Limb (tissue), 2 donors: ENCODE measurements around the gene IL23R.
"Not testable (repeated sequence)": the region's sequence is repeated elsewhere in the genome, so short reads cannot be mapped to it uniquely, and the experiment has no call there.

Experiments
- DNase-seq, 2 donors: peaks; one replicate each; pipeline ENCODE4 v3.0.0-alpha.2; 2016; ENCODE audit errors: extremely low spot score in 2 of 2

Gene IL23R, protein sequence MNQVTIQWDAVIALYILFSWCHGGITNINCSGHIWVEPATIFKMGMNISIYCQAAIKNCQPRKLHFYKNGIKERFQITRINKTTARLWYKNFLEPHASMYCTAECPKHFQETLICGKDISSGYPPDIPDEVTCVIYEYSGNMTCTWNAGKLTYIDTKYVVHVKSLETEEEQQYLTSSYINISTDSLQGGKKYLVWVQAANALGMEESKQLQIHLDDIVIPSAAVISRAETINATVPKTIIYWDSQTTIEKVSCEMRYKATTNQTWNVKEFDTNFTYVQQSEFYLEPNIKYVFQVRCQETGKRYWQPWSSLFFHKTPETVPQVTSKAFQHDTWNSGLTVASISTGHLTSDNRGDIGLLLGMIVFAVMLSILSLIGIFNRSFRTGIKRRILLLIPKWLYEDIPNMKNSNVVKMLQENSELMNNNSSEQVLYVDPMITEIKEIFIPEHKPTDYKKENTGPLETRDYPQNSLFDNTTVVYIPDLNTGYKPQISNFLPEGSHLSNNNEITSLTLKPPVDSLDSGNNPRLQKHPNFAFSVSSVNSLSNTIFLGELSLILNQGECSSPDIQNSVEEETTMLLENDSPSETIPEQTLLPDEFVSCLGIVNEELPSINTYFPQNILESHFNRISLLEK

DNA sequence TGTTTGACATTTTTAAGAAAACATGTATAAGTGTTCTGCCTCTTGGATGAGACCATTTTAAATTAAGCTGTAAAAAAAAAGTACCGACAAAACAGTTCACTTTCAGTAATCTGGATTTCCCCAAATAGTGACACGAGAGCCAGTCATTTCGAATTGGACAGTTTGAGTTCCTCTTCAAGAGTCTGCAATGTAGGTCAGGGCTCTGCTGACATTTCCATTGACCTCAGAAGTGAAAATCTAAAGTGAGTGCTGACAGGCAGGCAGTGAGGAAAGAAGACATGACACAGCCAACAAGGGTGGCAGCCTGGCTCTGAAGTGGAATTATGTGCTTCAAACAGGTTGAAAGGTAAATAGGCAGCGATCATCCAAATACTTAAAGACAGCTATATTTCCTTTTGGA lies at the start of gene IL23R:
Gene IL23R (plus strand): TSS at position 259 of the 400 bp plus-strand sequence. CDS start 1,667 bp downstream, outside the sequence.
- no peak for DNase-seq

DNA sequence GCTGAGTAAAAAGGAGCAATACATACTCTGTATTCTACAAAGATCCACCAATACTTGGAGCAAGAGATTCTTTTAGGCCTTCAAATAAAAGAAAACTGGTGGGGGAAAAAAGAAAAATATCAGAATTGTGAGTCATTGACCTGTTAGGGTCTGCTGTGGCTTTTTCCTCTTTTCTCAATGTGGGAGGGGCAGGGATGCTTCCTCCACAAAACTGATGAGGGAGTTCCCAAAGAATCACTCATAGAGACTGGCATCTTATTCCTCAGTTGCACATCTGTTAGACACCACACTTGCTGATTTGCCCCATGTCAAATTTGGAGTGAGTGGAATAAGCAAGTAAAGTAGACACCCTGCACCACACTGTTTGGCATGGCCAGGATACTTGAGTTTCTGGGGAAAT lies 48.1 kb upstream of the IL23R start:
- no peak for DNase-seq

DNA sequence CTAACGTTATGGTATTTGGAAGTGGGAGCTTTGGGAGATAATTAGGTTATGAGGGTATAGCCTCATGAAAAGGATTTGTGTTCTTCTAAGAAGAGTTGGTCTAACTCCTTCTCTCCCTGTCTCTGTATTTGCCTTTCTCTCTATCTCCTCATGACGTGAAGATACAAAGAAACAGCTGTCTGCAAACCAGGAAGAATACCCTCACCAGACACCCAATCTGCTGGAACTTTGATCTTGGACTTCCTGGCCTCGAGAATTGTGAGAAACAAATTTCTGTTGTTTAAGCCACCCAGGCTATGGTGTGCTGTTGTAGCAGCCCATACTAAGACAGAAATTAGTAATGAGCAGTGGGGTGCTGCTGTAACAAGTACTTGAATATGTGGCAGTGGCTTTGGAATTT lies 47.6 kb upstream of the IL23R start:
- DNase-seq: no peak

DNA sequence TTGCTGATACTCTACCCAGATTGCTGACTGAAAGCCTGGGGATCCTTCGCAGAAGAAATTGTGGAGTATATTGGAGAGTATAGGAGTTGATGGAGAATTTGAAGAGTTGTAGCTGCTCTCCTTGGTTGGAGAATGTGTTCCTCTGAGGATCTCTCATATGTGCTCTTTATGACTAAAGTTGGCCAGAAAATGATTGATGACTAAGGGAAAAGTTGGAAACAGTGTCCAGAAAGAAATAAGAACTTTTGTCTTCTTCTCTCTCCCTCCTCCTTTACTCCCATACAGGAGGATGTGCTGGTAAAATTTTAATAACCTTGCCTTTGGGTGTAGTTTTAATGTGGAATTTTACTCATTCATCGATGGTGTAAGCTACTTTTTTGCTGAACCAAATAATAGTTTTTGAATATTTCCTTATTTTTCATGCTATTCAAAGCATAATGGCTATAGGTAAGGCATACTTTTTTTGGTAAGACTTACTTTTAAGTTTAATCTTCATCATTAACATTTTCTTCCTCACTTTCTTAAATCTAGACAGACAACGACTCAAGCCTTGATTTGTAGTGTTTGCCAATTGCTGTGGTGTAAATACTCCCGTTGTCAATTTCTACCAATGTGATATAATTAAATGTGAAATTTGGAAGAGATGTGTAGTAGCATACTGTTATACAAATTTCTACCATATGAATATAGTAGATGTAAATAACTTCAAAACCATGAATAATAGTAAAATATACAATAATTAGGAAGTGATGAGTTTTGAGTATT lies 45.2 kb upstream of the IL23R start:
- DNase-seq: no peak

DNA sequence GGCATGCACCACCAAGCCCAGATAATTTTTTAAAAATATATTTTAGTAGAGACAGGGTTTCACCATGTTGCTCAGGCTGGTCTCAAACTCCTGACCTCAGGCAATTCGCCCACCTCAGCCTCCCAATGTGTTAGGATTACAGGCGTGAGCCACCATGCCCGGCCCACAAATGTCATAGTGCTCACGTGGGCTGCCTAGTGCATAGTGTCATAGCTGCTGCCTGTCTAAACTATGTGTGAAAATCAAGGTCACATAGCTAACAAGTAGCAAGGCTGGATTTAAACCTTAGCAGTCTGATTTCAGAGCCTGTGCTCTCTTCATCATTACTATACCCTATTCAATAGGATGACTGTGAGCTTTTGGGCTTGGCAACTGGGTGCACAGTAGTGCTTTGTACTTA lies 41.8 kb upstream of the IL23R start:
- no peak for DNase-seq

DNA sequence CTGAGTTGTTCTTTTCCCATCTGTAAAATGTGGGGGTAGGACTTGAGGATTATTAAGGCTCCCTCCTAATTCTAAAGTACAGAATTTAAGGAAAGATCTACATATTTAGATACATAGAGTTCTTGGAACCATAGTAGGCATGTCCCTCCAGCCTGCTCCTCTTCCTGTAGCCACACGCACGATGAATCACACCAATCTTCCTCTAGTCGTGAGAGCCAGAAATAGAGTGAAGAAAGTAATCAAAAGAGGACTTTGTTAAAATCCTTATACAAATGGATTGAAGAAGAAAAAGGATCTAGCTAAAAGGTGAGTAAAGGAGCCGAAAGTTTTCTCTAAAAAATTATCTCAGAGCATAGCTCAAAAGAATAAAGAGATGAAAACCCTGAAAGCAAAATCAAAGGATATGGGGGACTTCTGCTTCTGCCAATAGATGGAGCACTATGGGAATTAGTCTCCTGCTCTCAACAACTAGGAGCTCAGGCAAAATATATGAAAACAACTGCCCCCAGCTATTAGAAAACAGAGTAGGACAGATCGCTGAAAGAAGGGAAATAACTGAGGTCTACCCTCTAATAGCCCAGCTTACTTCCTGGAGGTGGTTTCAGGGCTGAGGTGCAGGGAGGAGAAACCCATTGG lies 40.0 kb upstream of the IL23R start:
- DNase-seq: no peak

DNA sequence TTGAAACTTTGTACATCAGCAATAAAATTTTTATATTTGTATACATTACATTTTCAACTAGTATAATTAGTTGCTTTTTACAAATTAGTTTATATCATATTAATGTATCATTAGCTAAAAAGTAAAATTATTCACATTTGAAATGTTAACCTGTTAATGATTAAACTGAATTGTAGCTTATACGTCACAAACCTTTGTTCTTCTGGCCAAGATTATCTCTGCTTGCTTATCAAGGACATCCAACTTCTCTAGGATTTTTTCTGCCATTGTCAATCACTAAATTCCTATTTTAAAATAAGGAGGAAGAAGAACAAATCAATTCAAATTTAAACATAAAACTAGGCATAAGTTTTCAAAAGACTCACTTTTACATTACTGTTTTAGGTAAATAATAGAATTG lies 39.3 kb upstream of the IL23R start:
- DNase-seq: no peak

DNA sequence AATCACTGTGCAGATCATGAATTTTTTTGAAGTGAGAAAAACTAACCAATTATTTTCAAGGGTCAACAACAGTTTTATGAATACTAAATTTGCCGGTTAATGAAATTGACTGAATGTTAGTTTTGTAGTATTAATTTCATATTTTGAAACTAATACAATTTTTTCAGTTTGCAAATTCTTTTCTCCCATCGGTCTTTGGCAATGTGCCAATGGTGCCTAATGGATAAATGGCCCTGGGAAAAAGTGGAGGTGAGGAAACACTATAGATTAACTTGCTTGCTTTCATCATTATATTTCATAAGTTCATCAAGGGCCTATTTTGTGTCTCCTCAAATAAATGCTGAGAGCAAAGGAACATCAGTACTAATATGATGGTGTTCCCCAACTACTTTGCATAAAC lies 35.6 kb upstream of the IL23R start:
- no peak for DNase-seq

DNA sequence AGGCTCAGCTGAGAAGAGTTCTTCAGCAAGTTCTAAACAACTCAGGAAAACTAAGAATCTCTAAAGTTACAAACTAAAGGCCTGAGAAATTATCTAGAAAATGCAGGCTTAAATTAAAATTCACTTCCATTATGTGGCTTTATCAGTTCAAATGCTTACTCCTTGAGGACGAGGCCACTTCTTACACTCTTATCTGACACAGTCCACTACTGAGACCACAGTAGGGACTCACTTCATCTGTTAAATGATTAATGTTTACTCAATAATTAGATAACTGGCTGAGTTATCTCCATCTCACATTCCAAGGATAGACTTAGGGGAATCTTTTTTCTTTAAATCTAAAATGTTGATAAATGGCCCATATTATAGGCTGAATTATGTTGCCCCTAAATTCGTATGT lies 33.1 kb upstream of the IL23R start:
- no peak for DNase-seq

DNA sequence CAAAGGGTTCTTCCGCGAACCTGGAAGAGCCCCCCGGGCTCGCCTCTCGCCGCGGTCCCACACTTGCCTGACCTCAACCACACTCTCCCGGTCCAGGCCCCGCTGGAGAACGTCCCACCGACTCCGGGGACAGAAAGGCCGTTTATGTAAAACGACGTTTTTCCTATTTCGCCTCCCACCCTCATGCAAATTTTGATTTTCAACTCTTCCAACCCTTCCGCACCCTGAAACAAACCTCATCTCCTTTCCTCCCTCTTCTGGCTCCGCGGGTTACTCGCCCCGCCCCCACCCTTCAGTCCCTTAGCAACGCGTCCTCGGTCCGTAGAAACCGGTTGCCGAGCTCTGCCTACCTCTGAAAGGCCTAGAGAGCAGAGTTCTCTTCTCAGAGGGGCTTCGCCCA lies 31.6 kb upstream of the IL23R start, which contains the start of gene C1orf141:
Gene C1orf141 (minus strand): TSS at position 276 of the 400 bp plus-strand sequence. CDS start 7,730 bp downstream, outside the sequence.
- peak; percentile 21 to 71 for DNase-seq

DNA sequence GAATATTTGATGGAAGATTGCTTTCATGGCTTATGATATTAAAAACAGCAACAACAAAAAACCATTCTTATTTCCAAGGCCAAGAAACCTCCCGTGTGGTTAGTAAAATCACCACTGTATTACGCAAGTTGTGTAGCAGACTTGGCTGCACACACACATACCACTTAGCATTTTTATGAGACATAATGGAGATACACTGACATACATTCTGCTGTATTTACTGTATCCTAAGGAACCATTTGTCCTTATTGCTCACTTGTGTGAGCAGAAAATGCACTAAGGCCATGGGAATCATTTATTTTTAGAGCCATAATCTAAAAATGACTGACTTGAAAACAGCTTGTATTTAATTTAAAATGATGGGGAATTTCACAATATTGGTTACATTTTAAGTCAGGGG lies 30.9 kb upstream of the IL23R start:
- peak in 1 of 2 donors; percentile 17 for DNase-seq

DNA sequence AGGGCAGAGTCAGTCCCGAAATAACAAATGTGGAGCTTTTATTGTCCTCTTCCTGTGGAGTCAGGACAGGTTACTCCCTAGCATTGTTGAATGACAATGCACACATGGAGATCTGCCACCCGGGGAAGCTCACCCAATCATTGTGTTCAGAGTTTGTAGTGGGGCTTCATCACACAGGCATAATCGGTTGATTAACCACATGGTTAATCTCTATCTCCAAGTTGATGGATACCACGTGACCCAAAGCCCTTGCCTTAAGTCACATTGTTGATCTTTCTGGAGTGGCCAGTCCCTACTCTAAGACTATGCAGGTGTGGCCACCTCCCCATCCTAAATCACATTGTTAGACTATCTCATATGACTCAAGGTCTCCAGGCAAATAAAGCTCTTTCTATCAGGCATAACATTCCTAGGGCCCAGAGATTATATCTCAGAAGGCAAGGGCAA lies 28.9 kb upstream of the IL23R start:
- no peak for DNase-seq

DNA sequence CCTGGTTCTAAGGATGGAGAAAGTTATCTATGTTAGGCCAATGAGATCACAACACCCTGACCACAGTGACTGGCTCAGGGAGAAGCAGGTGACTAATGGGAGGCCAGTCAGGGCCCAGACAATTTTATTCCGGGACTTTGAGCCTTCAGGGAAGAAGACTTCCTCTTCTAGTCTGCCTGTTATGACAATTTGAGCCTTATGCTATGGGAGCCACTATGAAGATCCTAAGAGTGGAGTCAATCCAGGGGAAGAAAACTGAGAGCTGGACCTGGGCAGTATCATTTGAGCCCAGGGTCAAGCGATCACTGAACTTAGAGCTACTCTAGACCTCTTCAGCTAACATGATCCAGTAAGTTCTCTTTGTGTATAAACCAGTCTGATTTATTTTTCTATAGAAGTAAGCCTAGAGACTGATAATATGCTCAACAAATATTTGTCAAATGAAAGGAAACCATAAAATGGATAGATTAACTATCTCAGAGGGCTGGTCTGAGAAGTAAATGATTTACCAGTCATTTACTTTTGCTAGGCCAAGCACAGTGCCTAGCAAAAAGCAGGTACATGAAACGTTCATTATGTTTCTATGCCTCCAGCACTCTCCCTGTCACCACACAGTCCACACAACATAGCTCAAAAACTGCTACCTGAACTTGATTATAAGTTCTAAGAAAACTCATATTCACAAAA lies 27.3 kb upstream of the IL23R start:
- no peak for DNase-seq

DNA sequence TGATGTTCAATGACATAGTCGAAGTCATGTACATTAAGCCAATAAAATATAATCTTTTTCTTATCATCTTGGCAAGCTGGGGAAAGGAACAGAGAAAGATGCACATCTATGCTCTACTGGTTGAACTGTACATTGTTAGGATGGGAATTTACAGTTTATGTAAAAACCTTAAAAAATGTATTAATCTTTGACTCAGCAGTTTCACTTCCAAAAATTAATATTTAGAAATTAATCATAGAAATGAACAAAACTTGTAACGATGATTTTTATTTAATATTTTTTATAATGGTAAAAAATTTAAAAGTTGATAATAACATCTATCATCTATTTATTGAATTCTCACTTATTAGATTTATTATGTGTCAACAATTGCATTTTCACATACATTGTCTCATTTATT lies 25.8 kb upstream of the IL23R start:
- no peak for DNase-seq

DNA sequence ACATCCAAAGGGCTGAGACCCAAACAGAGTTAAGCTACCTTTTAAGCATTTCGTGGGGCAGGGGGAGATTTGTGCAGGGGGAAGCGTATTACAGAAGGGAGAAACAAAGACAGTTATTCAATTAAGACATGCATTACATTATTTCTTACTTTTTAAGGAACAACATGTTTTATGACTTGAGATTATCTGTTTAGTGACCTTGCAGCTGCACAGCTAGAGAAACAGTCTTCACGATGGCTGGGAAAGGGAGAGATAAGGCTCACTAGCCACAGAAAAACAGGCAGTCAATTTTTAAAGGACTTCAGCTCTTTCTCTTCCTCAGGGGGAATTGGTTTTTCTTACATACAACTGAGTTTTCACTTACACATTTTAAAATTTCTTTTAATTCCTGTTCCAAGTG lies 24.4 kb upstream of the IL23R start:
- DNase-seq: not testable (repeated sequence)

DNA sequence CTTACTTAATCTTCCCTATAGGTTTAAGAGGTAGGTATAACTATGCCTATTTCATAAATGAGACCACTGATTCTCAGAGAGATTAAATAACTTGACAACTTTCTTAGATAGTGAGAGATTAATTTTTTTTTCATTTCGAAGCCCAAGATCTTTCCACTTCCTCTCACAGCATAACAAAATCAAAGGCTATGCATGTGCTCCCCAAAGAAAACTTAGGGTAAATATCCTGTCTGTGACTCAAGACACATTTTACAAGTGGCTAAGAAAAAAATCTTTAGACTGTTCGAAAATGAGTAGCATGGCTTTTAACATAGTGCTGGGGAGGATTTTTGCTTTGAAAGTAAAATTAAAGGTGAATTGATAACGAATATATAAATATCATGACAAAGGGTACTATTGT lies 23.3 kb upstream of the IL23R start:
- no peak for DNase-seq

DNA sequence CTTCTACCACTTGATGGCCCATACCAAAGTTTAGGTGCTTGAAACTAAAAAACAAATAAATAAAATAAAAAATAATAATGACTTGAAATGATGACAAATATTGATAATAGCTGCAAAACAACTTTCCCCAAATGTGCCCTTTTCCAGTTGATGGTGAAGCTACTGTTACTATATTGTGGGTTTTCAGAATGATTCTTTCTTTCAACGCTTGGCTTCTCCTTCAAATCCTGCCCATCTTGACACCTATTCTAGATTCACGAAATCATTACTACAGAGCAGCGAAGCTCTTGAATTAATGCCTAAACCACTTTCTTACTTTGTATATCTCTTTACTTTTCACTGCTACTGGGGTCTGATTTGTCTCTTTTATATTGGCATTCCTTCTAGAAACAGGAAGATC lies 22.3 kb upstream of the IL23R start:
- no peak for DNase-seq

DNA sequence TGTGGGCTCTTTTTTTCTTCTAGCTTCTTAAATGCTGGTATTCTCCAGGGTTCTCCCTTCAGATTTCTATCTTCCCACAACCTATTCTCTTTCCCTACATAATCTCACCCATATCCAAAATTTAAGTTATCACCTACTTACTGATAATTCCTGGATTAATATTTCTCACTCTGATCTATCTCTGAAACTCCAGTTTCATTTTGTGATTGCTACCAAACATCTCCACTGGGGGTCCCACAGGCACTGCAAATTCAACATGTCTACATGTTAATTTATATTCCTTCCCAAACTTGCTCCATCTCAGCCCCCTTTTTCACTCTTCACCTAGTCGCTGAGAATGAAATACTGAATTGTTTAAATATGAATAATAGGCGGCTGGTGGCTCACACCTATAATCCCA lies 21.6 kb upstream of the IL23R start:
- no peak for DNase-seq

DNA sequence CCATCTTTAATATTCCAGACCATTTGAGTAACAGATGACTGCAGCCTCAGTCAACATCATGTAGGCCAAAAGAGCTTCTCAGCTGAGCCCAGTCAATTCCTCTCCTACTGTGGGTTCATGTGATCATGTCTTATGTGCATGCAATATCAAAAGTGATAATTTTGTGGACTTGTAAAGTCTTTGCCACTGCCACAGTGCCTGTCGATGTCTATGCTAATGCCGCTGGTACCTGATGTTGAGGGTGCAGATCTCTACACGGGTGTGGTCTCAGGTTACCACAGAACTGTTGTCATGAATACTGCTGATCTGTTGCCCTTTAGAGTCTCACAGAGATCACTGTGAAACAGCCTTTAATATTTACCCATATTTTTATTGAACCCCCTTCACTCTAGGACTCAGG lies 20.2 kb upstream of the IL23R start:
- DNase-seq: no peak

DNA sequence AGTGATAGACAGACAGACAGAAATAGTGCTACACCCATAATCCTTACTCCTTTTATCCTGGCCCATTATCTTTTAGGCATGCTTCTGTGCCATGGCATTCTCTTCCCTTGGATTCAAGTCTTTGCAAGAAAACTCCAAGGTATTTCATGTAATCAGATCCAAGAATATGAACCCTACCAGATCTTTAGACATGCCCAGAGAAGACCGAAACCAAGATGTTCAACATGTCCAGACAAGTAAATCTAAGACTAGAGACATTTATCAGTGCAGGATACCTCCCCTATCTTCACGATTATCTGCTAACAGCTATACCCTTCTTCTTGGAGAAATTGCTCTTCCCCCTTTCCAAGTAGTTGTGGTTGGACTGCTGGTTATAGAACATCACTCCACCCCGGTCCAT lies 19.7 kb upstream of the IL23R start:
- DNase-seq: no peak

DNA sequence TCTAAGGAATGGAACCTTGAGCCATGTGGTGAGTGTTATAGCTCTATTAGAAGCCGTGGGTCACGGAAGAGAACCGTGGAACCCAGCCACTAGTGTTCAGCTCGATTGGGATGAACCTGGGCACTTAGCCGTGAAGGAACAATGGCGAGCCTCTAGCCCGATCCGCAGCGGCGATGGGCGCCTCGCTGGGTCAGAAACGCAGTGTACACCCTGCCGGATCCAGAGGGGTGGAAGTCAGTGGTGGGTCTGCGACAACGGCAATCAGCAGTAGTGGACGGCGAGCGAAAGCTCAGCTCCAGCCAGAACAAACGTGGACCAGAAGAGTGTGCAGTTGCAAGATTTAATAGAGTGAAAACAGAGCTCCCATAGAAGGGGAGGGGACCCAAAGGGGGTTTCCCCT lies 18.3 kb upstream of the IL23R start:
- not testable (repeated sequence) for DNase-seq
